H1 (cell line): ENCODE data around the gene GRK6. TPM values are rescaled to one million over a fixed set of nuclear protein-coding genes. Genes with fewer than 3 reads are reported as not detected.

Source experiments
- CTCF ChIP-seq, 3 experiments: IDR thresholded peaks; 1 replicate in 2 of 3; 2 replicates in 1 of 3; pipeline versions ENCODE4 v1.5.1 to v1.6.1; 2011; ENCODE audit warnings: low read length in 3 of 3, mild to moderate bottlenecking in 3 of 3, inconsistent platforms in 2 of 3, low read depth in 1 of 3, moderate library complexity in 1 of 3; ENCODE audit not compliant: insufficient read depth in 1 of 3; ENCODE audit errors: control extremely low read depth in 1 of 3
- JUND ChIP-seq: IDR thresholded peaks from 2 replicates; pipeline ENCODE4 v1.6.1; 2011; ENCODE audit warnings: mild to moderate bottlenecking, improper control_type of control experiment, low read length
- NANOG ChIP-seq: IDR thresholded peaks from 2 replicates; pipeline ENCODE4 v1.6.1; 2011; ENCODE audit warnings: low read length, low read depth, mild to moderate bottlenecking, inconsistent platforms; ENCODE audit not compliant: insufficient read depth, poor library complexity, severe bottlenecking
- SP4 ChIP-seq: IDR thresholded peaks from 2 replicates; pipeline ENCODE4 v1.6.1; 2012; ENCODE audit warnings: low read length, inconsistent platforms
- ZNF274 ChIP-seq: IDR thresholded peaks from 2 replicates; pipeline ENCODE4 v1.7.0; 2012; ENCODE audit warnings: low read length, borderline replicate concordance; ENCODE audit errors: extremely low read depth
- polyA plus RNA-seq, 7 experiments: library from polyadenylated mRNA; depleted of rRNA in 3 of 7; stranded (reverse) in 5 of 7; unstranded in 2 of 7; fragments of >200 nt in 5 of 7; fragments of 200-250 nt in 2 of 7; gene quantifications; 1 replicate in 5 of 7; 2 replicates in 1 of 7; 4 replicates in 1 of 7; pipeline versions ENCODE4 v1.2.1 to v1.2.3, GENCODE V29; 2011 to 2013; ENCODE audit warnings: missing spikeins in 2 of 7, mixed read lengths in 2 of 7
- total RNA-seq: library from RNA; stranded (reverse); fragmentation: NEBNext Ultra II Directional; extraction: Animal tissue kit (Norgen Biotek cat#: 25700); gene quantifications from 2 replicates; pipeline ENCODE4 v1.2.1, GENCODE V29; 2021
- TF ChIP-seq, protein P1 (sequence below): fragments of 300-600 bp; sonication (generic); IDR thresholded peaks from 2 replicates; pipeline ENCODE4 v1.7.1; 2012; ENCODE audit warnings: low read length, moderate library complexity, mild to moderate bottlenecking, inconsistent platforms; ENCODE audit not compliant: insufficient replicate concordance

GRK6 gene
- total and polyA plus RNA-seq, 2 of the 8 experiments (the other 6 are each of a cell fraction or from before 2014, with no cell fraction given): 31.8 to 57.8 TPM

GRCh38 chr5:177452688-177453638, 26.5 kb downstream of the GRK6 start (continued):
- TF ChIP-seq, protein P1, sequence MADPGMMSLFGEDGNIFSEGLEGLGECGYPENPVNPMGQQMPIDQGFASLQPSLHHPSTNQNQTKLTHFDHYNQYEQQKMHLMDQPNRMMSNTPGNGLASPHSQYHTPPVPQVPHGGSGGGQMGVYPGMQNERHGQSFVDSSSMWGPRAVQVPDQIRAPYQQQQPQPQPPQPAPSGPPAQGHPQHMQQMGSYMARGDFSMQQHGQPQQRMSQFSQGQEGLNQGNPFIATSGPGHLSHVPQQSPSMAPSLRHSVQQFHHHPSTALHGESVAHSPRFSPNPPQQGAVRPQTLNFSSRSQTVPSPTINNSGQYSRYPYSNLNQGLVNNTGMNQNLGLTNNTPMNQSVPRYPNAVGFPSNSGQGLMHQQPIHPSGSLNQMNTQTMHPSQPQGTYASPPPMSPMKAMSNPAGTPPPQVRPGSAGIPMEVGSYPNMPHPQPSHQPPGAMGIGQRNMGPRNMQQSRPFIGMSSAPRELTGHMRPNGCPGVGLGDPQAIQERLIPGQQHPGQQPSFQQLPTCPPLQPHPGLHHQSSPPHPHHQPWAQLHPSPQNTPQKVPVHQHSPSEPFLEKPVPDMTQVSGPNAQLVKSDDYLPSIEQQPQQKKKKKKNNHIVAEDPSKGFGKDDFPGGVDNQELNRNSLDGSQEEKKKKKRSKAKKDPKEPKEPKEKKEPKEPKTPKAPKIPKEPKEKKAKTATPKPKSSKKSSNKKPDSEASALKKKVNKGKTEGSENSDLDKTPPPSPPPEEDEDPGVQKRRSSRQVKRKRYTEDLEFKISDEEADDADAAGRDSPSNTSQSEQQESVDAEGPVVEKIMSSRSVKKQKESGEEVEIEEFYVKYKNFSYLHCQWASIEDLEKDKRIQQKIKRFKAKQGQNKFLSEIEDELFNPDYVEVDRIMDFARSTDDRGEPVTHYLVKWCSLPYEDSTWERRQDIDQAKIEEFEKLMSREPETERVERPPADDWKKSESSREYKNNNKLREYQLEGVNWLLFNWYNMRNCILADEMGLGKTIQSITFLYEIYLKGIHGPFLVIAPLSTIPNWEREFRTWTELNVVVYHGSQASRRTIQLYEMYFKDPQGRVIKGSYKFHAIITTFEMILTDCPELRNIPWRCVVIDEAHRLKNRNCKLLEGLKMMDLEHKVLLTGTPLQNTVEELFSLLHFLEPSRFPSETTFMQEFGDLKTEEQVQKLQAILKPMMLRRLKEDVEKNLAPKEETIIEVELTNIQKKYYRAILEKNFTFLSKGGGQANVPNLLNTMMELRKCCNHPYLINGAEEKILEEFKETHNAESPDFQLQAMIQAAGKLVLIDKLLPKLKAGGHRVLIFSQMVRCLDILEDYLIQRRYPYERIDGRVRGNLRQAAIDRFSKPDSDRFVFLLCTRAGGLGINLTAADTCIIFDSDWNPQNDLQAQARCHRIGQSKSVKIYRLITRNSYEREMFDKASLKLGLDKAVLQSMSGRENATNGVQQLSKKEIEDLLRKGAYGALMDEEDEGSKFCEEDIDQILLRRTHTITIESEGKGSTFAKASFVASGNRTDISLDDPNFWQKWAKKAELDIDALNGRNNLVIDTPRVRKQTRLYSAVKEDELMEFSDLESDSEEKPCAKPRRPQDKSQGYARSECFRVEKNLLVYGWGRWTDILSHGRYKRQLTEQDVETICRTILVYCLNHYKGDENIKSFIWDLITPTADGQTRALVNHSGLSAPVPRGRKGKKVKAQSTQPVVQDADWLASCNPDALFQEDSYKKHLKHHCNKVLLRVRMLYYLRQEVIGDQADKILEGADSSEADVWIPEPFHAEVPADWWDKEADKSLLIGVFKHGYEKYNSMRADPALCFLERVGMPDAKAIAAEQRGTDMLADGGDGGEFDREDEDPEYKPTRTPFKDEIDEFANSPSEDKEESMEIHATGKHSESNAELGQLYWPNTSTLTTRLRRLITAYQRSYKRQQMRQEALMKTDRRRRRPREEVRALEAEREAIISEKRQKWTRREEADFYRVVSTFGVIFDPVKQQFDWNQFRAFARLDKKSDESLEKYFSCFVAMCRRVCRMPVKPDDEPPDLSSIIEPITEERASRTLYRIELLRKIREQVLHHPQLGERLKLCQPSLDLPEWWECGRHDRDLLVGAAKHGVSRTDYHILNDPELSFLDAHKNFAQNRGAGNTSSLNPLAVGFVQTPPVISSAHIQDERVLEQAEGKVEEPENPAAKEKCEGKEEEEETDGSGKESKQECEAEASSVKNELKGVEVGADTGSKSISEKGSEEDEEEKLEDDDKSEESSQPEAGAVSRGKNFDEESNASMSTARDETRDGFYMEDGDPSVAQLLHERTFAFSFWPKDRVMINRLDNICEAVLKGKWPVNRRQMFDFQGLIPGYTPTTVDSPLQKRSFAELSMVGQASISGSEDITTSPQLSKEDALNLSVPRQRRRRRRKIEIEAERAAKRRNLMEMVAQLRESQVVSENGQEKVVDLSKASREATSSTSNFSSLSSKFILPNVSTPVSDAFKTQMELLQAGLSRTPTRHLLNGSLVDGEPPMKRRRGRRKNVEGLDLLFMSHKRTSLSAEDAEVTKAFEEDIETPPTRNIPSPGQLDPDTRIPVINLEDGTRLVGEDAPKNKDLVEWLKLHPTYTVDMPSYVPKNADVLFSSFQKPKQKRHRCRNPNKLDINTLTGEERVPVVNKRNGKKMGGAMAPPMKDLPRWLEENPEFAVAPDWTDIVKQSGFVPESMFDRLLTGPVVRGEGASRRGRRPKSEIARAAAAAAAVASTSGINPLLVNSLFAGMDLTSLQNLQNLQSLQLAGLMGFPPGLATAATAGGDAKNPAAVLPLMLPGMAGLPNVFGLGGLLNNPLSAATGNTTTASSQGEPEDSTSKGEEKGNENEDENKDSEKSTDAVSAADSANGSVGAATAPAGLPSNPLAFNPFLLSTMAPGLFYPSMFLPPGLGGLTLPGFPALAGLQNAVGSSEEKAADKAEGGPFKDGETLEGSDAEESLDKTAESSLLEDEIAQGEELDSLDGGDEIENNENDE: no peak
- TF ChIP-seq NANOG: no peak
- TF ChIP-seq SP4: no peak
- TF ChIP-seq CTCF (IDR thresholded peaks at IDR 0.05; ENCODE audit: control extremely low read depth in 1 of 3, insufficient read depth in 1 of 3, low read depth in 1 of 3, low read length in 3 of 3): peak in 1 of 3 experiments; percentile 14; a peak in 1 of 4 replicates
- TF ChIP-seq ZNF274: no peak
- no peak for TF ChIP-seq JUND
